K562 (cell line): ENCODE results near the gene CAPN8. TPM values are rescaled to one million over a fixed set of nuclear protein-coding genes. Genes with fewer than 3 reads are reported as not detected.

Source experiments
- ATAC-seq: fragments of 200-7000 bp; cut with Tn5 transposase; 3 replicates; pipeline ENCODE4 v1.9.1; 2020; ENCODE audit warnings: moderate library complexity
- BruUV-seq: library from RNA; stranded (reverse); fragments of 400-500 nt; replicated peaks from 2 replicates; lab custom pipeline; 2021; lab: Mats Ljungman, UMichigan
- CTCF ChIA-PET: fragments of 300-600 bp; formaldehyde crosslinking; extraction: SDS; loops from one replicate; lab custom pipeline; 2021; ENCODE audit warnings: low intra/inter-chr PET ratio; lab: Yijun Ruan, JAX
- POLR2A ChIA-PET: fragments of 300-600, 350-650 bp; sonication (Branson Sonifier 250); formaldehyde crosslinking; extraction: SDS; loops from one replicate; lab custom pipeline; 2021; ENCODE audit warnings: antibody characterized with exemption, inconsistent platforms; lab: Yijun Ruan, JAX
- DNase-seq, 4 experiments: peaks; one replicate each; pipeline versions ENCODE4 v3.0.0 to v3.0.0-alpha.2; 2011 to 2018; ENCODE audit warnings: low spot score in 3 of 4, mixed read lengths in 3 of 4; ENCODE audit errors: extremely low read depth in 1 of 4
- FAIRE-seq: peaks from 2 replicates; lab custom pipeline; 2011; peaks lifted over from hg19 to GRCh38; lab: Jason Lieb, UNC
- H2AFZ ChIP-seq: 2 replicates; pipeline ENCODE4 v1.6.0; 2011; ENCODE audit warnings: low read depth, low read length, control low read depth, inconsistent platforms
- H3K27ac ChIP-seq: fragments of 200-600 bp; 3 replicates; pipeline ENCODE4 v1.8.0; 2011; ENCODE audit warnings: low read depth, mild to moderate bottlenecking, control low read depth, inconsistent platforms, low read length, moderate library complexity, mixed read lengths; ENCODE audit errors: extremely low read depth
- H3K27me3 ChIP-seq, 2 experiments: fragments of 300-600 bp in 1 of 2; 2 replicates in 1 of 2; 3 replicates in 1 of 2; pipeline versions ENCODE4 v1.6.0 to v1.8.0; 2011; ENCODE audit warnings: inconsistent platforms in 2 of 2, low read length in 2 of 2, mild to moderate bottlenecking in 1 of 2, mixed read lengths in 1 of 2, moderate library complexity in 1 of 2; ENCODE audit not compliant: control insufficient read depth in 2 of 2, insufficient read depth in 2 of 2
- H3K36me3 ChIP-seq: fragments of 300-600 bp; 3 replicates; pipeline ENCODE4 v1.8.0; 2011; ENCODE audit warnings: mild to moderate bottlenecking, low read length, inconsistent platforms; ENCODE audit not compliant: control insufficient read depth, insufficient read depth
- H3K4me1 ChIP-seq, 2 experiments: fragments of 200-600 bp in 1 of 2; replicated peaks in 1 of 2; 2 replicates in 1 of 2; 3 replicates in 1 of 2; pipeline versions ENCODE4 v1.5.1 to v1.8.0; 2011; ENCODE audit warnings: inconsistent platforms in 2 of 2, low read length in 2 of 2, mild to moderate bottlenecking in 1 of 2, mixed read lengths in 1 of 2, moderate library complexity in 1 of 2; ENCODE audit not compliant: control insufficient read depth in 2 of 2, insufficient read depth in 2 of 2
- H3K4me2 ChIP-seq: 2 replicates; pipeline ENCODE4 v1.6.1; 2011; ENCODE audit warnings: low read length, control low read depth, inconsistent platforms, mixed read lengths; ENCODE audit not compliant: insufficient read depth
- H3K4me3 ChIP-seq: fragments of 200-600 bp; sonication (generic), shearing (Covaris generic); 2 replicates; pipeline ENCODE4 v1.5.1; 2016; ENCODE audit warnings: control low read depth, inconsistent platforms
- H3K79me2 ChIP-seq: fragments of 200-600 bp; 3 replicates; pipeline ENCODE4 v1.8.0; 2011; ENCODE audit warnings: low read length, inconsistent platforms; ENCODE audit not compliant: control insufficient read depth, insufficient read depth
- H3K9ac ChIP-seq, 2 experiments: 2 replicates each; pipeline versions ENCODE4 v1.6.0 to v1.6.1; 2011; ENCODE audit warnings: low read depth in 2 of 2, low read length in 2 of 2, control low read depth in 1 of 2, inconsistent platforms in 1 of 2, mild to moderate bottlenecking in 1 of 2, mixed read lengths in 1 of 2; ENCODE audit not compliant: insufficient read depth in 1 of 2
- H3K9me1 ChIP-seq: one replicate; pipeline ENCODE4 v1.6.0; 2011; ENCODE audit warnings: inconsistent platforms, mild to moderate bottlenecking, low read length, moderate library complexity; ENCODE audit not compliant: control insufficient read depth, insufficient read depth
- H3K9me3 ChIP-seq: replicated peaks from 2 replicates; pipeline ENCODE4 v1.5.1; 2011; ENCODE audit warnings: low read depth, low read length, inconsistent platforms; ENCODE audit not compliant: control insufficient read depth, insufficient read depth
- H4K20me1 ChIP-seq: replicated peaks from 2 replicates; pipeline ENCODE4 v1.6.1; 2011; ENCODE audit warnings: low read length, inconsistent platforms, mixed read lengths; ENCODE audit not compliant: control insufficient read depth, insufficient read depth
- CREB1 ChIP-seq, 2 experiments: sonication (generic) in 1 of 2; formaldehyde crosslinking in 1 of 2; IDR thresholded peaks; 2 replicates each; pipeline versions ENCODE4 v1.6.1 to v1.8.0; 2012 to 2022; ENCODE audit warnings: inconsistent platforms in 1 of 2, mild to moderate bottlenecking in 1 of 2, missing genetic modification reagents in 1 of 2, moderate library complexity in 1 of 2
- KLF1 ChIP-seq: fragments of 450-650 bp; IDR thresholded peaks from 2 replicates; pipeline ENCODE4 v1.6.1; 2016; ENCODE audit warnings: missing genetic modification characterization, missing compliant biosample characterization
- whole genome bisulfite sequencing: fragments of 100-300 bp; shearing (Covaris generic); methylation state at CpG from one replicate; pipeline ENCODE4 v1.1.6; 2016; ENCODE audit warnings: low coverage, mixed read lengths; ENCODE audit not compliant: insufficient coverage; ENCODE audit errors: missing lambda C conversion rate; 5-methylcytosine and 5-hydroxymethylcytosine counted together
- in situ Hi-C: fragments of 300-500 bp; cut with MboI; formaldehyde crosslinking; loops from 4 replicates; pipeline ENCODE4 v1.15.0; 2018; ENCODE audit warnings: inconsistent platforms, mixed read lengths
- intact Hi-C: fragments of 100-400 bp; cut with micrococcal nuclease; formaldehyde crosslinking; loops from 2 replicates; pipeline ENCODE4 v1.14.2; 2022
- polyA plus RNA-seq, 8 experiments: library from polyadenylated mRNA; depleted of rRNA in 4 of 8; stranded (reverse) in 5 of 8; unstranded in 3 of 8; fragments of >200 nt; fragmentation: Nextera tagmentation in 2 of 8; fragmentation: Illumina TruSeq in 1 of 8; extraction: Ambion mirVana in 2 of 8; extraction: Trizol in 1 of 8; gene quantifications; 2 replicates each; pipeline versions ENCODE4 v1.2.1 to v1.2.3, GENCODE V29; 2011 to 2014; ENCODE audit warnings: inconsistent platforms in 1 of 8, missing spikeins in 1 of 8
- total RNA-seq, 7 experiments: library from RNA; depleted of rRNA in 6 of 7; stranded (reverse); fragments of >200 nt in 6 of 7; fragmentation: Illumina TruSeq in 2 of 7; extraction: Trizol in 2 of 7; gene quantifications; 2 replicates each; pipeline versions ENCODE4 v1.2.1 to v1.2.3, GENCODE V29; 2011 to 2021; ENCODE audit warnings: low replicate concordance in 1 of 7
- TF ChIP-seq, protein P1 (sequence below): sonication (generic); formaldehyde crosslinking; IDR thresholded peaks from 2 replicates; pipeline ENCODE4 v1.8.1; 2023; ENCODE audit warnings: mild to moderate bottlenecking, missing genetic modification reagents

The CAPN8 gene
- total and polyA plus RNA-seq, 9 of the 15 experiments (the other 6 are each of a cell fraction or from before 2014, with no cell fraction given): 0.06 TPM; not detected in 8

DNA sequence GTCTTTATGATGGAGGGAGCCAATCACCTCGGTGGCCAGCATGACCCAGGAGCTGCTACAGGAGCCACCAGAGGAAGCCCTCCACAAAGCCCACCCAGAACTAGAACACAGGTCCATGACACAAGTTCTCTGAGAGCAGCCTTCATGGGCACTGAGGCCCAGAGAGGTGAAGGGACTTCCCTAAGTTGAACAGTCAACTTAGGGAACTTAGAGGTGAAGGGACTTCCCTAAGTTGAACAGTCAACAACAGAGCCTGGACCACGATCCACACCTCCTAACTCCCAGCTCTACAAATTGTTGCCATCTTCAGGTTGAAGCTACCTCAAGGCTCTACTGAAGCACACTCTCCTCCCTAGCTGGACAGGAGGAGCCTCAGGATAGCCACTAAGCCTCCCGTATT, 139.5 kb downstream of the CAPN8 start:
- Histone ChIP-seq H3K4me3 (no peak overlapping the region), H3K9ac (no peak overlapping the region), H4K20me1 (no peaks in the 10 kb centered on the region), H3K4me2 (no peak overlapping the region), H3K79me2 (no peaks in the 10 kb centered on the region), H3K27me3 (peaks cover 12 to 26% of the 10 kb centered on the region in 2 experiments; a peak in 4 of 5 replicates), H3K9me1 (no peaks in the 10 kb centered on the region), H3K9me3 (no peaks in the 10 kb centered on the region), H3K27ac (no peak overlapping the region), H3K4me1 (no peaks in the 10 kb centered on the region), H3K36me3 (no peaks in the 10 kb centered on the region), H2AFZ (no peak overlapping the region)
- FAIRE-seq (no peak), ATAC-seq (no peak), DNase-seq (no peak)
- no TSS peak for BruUV-seq
- in situ Hi-C loops (no loop called here), intact Hi-C loops (no loop called here)
- ChIA-PET CTCF (no interaction called here), POLR2A (interaction anchor here (0.7 kb wide), 1 partner anchor 187 kb away, joined by 3 read pairs; no protein-coding TSS in a partner anchor)
- WGBS: 0% methylated on average over 3 of the region's 3 CpGs
- no peak for TF ChIP-seq CREB1 (IDR thresholded peaks at IDR 0.05)
- no peak for TF ChIP-seq CREB1 (CRISPR knock-in tag; IDR thresholded peaks at IDR 0.05)
- TF ChIP-seq, protein P1, sequence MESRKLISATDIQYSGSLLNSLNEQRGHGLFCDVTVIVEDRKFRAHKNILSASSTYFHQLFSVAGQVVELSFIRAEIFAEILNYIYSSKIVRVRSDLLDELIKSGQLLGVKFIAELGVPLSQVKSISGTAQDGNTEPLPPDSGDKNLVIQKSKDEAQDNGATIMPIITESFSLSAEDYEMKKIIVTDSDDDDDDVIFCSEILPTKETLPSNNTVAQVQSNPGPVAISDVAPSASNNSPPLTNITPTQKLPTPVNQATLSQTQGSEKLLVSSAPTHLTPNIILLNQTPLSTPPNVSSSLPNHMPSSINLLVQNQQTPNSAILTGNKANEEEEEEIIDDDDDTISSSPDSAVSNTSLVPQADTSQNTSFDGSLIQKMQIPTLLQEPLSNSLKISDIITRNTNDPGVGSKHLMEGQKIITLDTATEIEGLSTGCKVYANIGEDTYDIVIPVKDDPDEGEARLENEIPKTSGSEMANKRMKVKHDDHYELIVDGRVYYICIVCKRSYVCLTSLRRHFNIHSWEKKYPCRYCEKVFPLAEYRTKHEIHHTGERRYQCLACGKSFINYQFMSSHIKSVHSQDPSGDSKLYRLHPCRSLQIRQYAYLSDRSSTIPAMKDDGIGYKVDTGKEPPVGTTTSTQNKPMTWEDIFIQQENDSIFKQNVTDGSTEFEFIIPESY: no peak
- no peak for TF ChIP-seq KLF1 (tag)
